ENCODE results near the gene SLC20A1.

DNA sequence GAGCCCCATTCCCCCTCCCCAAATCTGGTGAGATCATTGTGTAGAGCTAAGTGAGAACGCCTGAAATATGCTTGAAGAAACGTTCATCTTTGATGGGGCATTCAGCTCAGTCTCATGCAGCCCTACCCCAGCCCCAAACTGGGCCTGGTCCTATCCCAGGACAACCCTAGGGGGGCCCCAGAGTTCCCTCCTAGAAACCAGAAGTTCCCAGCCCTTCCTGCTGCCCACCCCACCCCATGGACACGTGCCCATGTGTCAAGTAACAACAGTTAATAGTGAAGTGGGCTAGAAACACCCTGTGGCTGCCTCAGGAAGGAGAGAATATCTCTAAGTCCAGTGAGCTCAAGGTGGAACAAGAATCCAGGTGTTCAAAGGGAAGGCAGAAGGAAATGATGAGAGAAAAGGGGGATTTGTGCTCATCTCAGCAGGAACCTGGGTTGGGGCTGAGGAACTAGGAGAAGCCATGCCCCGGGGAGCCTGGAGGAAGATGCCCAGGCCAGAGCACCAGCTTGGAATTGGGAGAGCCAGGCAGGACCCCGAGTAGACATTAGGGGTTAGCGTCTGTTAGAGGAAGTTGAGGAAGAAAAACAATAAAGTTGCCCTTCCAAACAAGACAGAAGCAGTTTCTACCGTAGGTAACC is 20.1 kb upstream of the SLC20A1 start:
- no peak for TF ChIP-seq POLR2AphosphoS5 (IDR thresholded peaks at IDR 0.05)
- no peak for TF ChIP-seq POLR2A (IDR thresholded peaks at IDR 0.05)

Measured in prostate gland (tissue), 1 donor.